PC-3 (cell line): ENCODE results near the gene DIPK1C. TPM values are rescaled to one million over a fixed set of nuclear protein-coding genes. Genes with fewer than 3 reads are reported as not detected.
"Not testable (repeated sequence)": the region's sequence is repeated elsewhere in the genome, so short reads cannot be mapped to it uniquely, and the experiment has no call there.

Experiments
- ATAC-seq: fragments of 200-7000 bp; cut with Tn5 transposase; 2 replicates; pipeline ENCODE4 v1.9.1; 2020; ENCODE audit warnings: mild to moderate bottlenecking, moderate library complexity
- BruUV-seq: library from RNA; stranded (reverse); fragments of 400-500 nt; replicated peaks from 2 replicates; lab custom pipeline; 2021; lab: Mats Ljungman, UMichigan
- CTCF ChIA-PET: fragments of 300-600 bp; sonication (Branson Sonifier 250); formaldehyde crosslinking; loops from one replicate; lab custom pipeline; 2022; ENCODE audit warnings: antibody characterized with exemption; lab: Charles Lee
- POLR2A ChIA-PET: fragments of 300-600 bp; sonication (Branson Sonifier 250); formaldehyde crosslinking; loops from one replicate; lab custom pipeline; 2022; ENCODE audit warnings: antibody characterized with exemption; ENCODE audit not compliant: unreplicated experiment; lab: Charles Lee
- DNase-seq: peaks from one replicate; pipeline ENCODE4 v3.0.0-alpha.2; 2015
- H2AFZ ChIP-seq: fragments of 300-600 bp; sonication (generic); 2 replicates; pipeline ENCODE4 v1.6.0; 2016; ENCODE audit warnings: antibody characterized with exemption, low read length
- H3F3A ChIP-seq: fragments of 300-600 bp; sonication (generic); one replicate; pipeline ENCODE4 v1.6.0; 2017; ENCODE audit warnings: antibody characterized with exemption, low read length, control low read depth, mild to moderate bottlenecking; ENCODE audit not compliant: unreplicated experiment
- H3K27ac ChIP-seq: fragments of 300-600 bp; sonication (generic); 2 replicates; pipeline ENCODE4 v1.5.1; 2016; ENCODE audit warnings: mild to moderate bottlenecking, low read length
- H3K27me3 ChIP-seq: fragments of 300-600 bp; sonication (generic); 2 replicates; pipeline ENCODE4 v1.6.1; 2016; ENCODE audit warnings: low read length, mixed read lengths
- H3K36me3 ChIP-seq: fragments of 300-600 bp; sonication (generic); 2 replicates; pipeline ENCODE4 v1.6.1; 2016; ENCODE audit warnings: low read depth, mixed run types, low read length, mixed read lengths
- H3K4me1 ChIP-seq: fragments of 300-600 bp; sonication (generic); 2 replicates; pipeline ENCODE4 v1.5.1; 2016; ENCODE audit warnings: low read length; ENCODE audit not compliant: insufficient read depth
- H3K4me2 ChIP-seq: fragments of 300-600 bp; sonication (generic); 2 replicates; pipeline ENCODE4 v1.6.0; 2016; ENCODE audit warnings: low read length
- H3K4me3 ChIP-seq: fragments of 300-600 bp; sonication (generic); 2 replicates; pipeline ENCODE4 v1.5.1; 2016; ENCODE audit warnings: mild to moderate bottlenecking, low read length, mixed read lengths
- H3K79me2 ChIP-seq: fragments of 300-600 bp; sonication (generic); 2 replicates; pipeline ENCODE4 v1.6.1; 2017; ENCODE audit warnings: low read length, mixed read lengths
- H3K9ac ChIP-seq: fragments of 300-600 bp; sonication (generic); 2 replicates; pipeline ENCODE4 v1.6.0; 2016; ENCODE audit warnings: mild to moderate bottlenecking, low read length
- H3K9me2 ChIP-seq: fragments of 300-600 bp; sonication (generic); replicated peaks from 2 replicates; pipeline ENCODE4 v1.6.1; 2016; ENCODE audit warnings: mixed run types, low read length, mixed read lengths
- H3K9me3 ChIP-seq: fragments of 300-600 bp; sonication (generic); 2 replicates; pipeline ENCODE4 v1.6.1; 2016; ENCODE audit warnings: low read length, mixed read lengths
- H4K20me1 ChIP-seq: fragments of 300-600 bp; sonication (generic); 2 replicates; pipeline ENCODE4 v1.6.1; 2016; ENCODE audit warnings: low read length, mixed read lengths
- EZH2 ChIP-seq: fragments of 300-600 bp; sonication (generic); IDR thresholded peaks from one replicate; pipeline ENCODE4 v1.6.1; 2017; ENCODE audit warnings: antibody characterized with exemption, mild to moderate bottlenecking, low read length; ENCODE audit not compliant: unreplicated experiment
- EZH2phosphoT487 ChIP-seq: fragments of 300-600 bp; sonication (generic); IDR thresholded peaks from 2 replicates; pipeline ENCODE4 v1.6.1; 2018; ENCODE audit warnings: mild to moderate bottlenecking, antibody characterized with exemption, low read length, borderline replicate concordance
- intact Hi-C: fragments of 100-400 bp; cut with micrococcal nuclease; formaldehyde crosslinking; loops from 2 replicates; pipeline ENCODE4 v1.9.0; 2023
- total RNA-seq: library from RNA; depleted of rRNA; stranded (reverse); fragments of >200 nt; gene quantifications from 2 replicates; pipeline ENCODE4 v1.2.3, GENCODE V29; 2014
- TF ChIP-seq, protein P1 (sequence below): fragments of 300-600 bp; sonication (generic); conservative IDR thresholded peaks from 2 replicates; pipeline ENCODE4 v1.5.1; 2017; ENCODE audit warnings: antibody characterized with exemption, low read depth, mild to moderate bottlenecking, low read length

The DIPK1C gene
- total RNA-seq, 1 experiment from 2014 or later: not detected

DNA sequence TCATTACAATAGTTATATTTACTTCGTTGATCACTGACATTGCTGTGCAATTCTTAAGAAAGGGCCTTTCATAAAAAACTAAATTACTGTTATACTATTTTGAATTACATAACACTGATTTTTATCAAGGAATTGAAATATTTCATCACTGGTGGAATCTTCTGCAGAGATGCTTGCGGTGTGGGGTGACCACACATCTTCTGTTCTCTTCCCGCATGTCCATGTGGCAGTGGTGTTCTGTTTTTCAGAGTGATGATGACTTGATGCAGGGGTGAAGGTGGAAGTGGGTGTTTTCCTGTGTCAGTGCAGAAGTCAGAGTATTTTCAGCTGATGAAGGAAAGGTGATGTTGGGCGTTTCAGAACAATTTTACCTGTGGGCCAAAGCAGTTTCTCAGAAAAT is 46.0 kb upstream of the DIPK1C start:
- Histone ChIP-seq H2AFZ (no peak overlapping the region), H3K9me3 (no peaks in the 10 kb centered on the region), H3K27ac (no peak overlapping the region), H3K79me2 (peaks cover 21% of the 10 kb centered on the region), H3F3A (no peaks in the 10 kb centered on the region), H4K20me1 (no peaks in the 10 kb centered on the region), H3K9ac (no peak overlapping the region), H3K4me3 (no peak overlapping the region), H3K36me3 (peaks cover 13% of the 10 kb centered on the region; the same call in 1 of the 2 replicates), H3K27me3 (no peaks in the 10 kb centered on the region), H3K9me2 (no peaks in the 10 kb centered on the region), H3K4me1 (peaks cover 20% of the 10 kb centered on the region), H3K4me2 (no peak overlapping the region)
- BruUV-seq: no TSS peak
- no peak for DNase-seq
- no peak for ATAC-seq
- intact Hi-C loops: no loop called here
- ChIA-PET CTCF (no interaction called here), POLR2A (interaction anchor here (0.6 kb wide), 1 partner anchor 19 kb away, joined by 5 read pairs; no protein-coding TSS in a partner anchor)
- TF ChIP-seq EZH2 (no peak), EZH2phosphoT487 (no peak)
- TF ChIP-seq, protein P1, sequence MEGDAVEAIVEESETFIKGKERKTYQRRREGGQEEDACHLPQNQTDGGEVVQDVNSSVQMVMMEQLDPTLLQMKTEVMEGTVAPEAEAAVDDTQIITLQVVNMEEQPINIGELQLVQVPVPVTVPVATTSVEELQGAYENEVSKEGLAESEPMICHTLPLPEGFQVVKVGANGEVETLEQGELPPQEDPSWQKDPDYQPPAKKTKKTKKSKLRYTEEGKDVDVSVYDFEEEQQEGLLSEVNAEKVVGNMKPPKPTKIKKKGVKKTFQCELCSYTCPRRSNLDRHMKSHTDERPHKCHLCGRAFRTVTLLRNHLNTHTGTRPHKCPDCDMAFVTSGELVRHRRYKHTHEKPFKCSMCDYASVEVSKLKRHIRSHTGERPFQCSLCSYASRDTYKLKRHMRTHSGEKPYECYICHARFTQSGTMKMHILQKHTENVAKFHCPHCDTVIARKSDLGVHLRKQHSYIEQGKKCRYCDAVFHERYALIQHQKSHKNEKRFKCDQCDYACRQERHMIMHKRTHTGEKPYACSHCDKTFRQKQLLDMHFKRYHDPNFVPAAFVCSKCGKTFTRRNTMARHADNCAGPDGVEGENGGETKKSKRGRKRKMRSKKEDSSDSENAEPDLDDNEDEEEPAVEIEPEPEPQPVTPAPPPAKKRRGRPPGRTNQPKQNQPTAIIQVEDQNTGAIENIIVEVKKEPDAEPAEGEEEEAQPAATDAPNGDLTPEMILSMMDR: no peak

DNA sequence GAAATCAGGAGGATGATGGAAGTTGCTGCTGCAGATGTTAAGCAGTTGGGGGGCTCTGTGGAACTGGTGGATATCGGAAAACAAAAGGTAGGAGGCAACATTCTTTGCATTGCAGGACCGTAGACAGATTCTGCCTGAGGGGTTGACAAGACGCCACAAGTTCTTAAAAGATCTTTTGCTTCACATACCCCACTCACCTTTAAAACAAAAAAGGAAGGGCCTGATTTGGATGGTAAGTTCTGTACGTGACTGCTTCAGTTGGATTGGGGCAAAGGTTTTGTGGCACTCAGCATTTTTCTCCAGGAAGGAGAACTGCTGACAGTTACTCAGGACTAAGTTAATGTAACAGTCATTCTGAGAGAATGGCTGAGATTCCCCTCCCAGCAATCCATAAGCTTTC is 44.3 kb upstream of the DIPK1C start:
- ATAC-seq (no peak), DNase-seq (no peak)
- TF ChIP-seq, protein P1: no peak
- TF ChIP-seq EZH2phosphoT487: no peak
- TF ChIP-seq EZH2: no peak
- H3K4me1 ChIP-seq: peaks cover 34% of the 10 kb centered on the region
- no peak overlapping the region for H3K9ac ChIP-seq
- peaks cover 39% of the 10 kb centered on the region for H3K79me2 ChIP-seq
- ChIA-PET CTCF (no interaction called here), POLR2A (no interaction called here)
- intact Hi-C loops: no loop called here
- H3K9me2 ChIP-seq: no peaks in the 10 kb centered on the region
- no peaks in the 10 kb centered on the region for H4K20me1 ChIP-seq
- no peaks in the 10 kb centered on the region for H3K27me3 ChIP-seq
- H3K4me3 ChIP-seq: no peak overlapping the region
- H3K27ac ChIP-seq: no peak overlapping the region
- no TSS peak for BruUV-seq
- no peak overlapping the region for H3K4me2 ChIP-seq
- H3K9me3 ChIP-seq: no peaks in the 10 kb centered on the region
- H2AFZ ChIP-seq: no peak overlapping the region
- no peaks in the 10 kb centered on the region for H3F3A ChIP-seq
- H3K36me3 ChIP-seq: peaks cover 13% of the 10 kb centered on the region; the same call in 1 of the 2 replicates

DNA sequence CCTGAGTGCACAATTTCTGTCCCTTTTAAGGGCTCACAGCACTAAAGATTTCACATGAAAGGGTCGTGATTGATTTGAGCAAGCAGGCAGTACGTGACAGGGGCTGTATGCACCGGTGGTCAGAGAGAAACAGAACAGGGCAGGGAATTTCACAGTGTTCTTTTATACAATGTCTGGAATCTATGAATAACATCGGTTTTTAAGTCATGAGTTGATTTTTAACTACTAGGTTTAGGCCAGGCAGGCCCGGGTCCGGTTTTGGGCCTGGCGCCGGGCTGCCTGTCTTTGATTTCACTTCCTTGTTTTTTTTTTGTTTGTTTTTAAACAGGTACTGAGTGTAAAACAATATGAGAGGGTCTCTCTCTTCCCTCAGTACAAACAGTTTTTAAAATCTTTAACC is 43.7 kb upstream of the DIPK1C start:
- H3K9me3 ChIP-seq, H3K27ac ChIP-seq, H3K4me3 ChIP-seq, H3K9me2 ChIP-seq, CTCF ChIA-PET, H3F3A ChIP-seq, H3K27me3 ChIP-seq, intact Hi-C loops, H3K9ac ChIP-seq, DNase-seq, H3K4me2 ChIP-seq, H4K20me1 ChIP-seq, POLR2A ChIA-PET, BruUV-seq, H2AFZ ChIP-seq, ATAC-seq: not testable (repeated sequence)
- Histone ChIP-seq H3K4me1 (peaks cover 34% of the 10 kb centered on the region), H3K36me3 (peaks cover 13% of the 10 kb centered on the region; the same call in 1 of the 2 replicates), H3K79me2 (peaks cover 39% of the 10 kb centered on the region)
